HG02970 (cell line): ENCODE data around the gene OARD1.

Experiments used
- ATAC-seq: cut with Tn5 transposase; IDR thresholded peaks from one replicate; pipeline ENCODE4 v1.9.1; 2021; ENCODE audit warnings: mild to moderate bottlenecking, moderate library complexity, moderate number of reproducible peaks; ENCODE audit not compliant: unreplicated experiment, low FRiP score

The OARD1 gene

GRCh38 chr6:41050536-41050935 lies 21.6 kb downstream of the OARD1 start:
- no peak for ATAC-seq

DNA sequence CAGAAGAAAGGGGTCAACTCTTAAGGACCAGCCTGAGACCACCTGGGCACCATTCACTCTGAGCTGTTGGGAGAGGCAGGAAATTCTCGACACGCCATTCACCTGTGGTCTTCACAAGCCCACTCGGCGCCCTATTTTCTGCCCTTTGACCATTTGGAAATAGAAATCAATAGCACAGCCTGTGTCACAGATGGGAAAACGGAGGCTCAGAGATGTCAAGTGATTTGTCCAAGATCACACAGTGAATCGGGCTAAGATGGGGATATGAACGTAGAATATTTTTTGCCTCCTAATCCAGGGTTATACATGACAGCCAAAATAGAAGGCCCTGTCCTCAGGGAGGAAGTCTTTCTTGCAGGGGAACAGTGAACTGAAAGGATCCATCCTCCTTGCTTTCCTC lies 22.2 kb downstream of the OARD1 start:
- no peak for ATAC-seq

GRCh38 chr6:41049521-41049920 lies 22.6 kb downstream of the OARD1 start:
- no peak for ATAC-seq

DNA sequence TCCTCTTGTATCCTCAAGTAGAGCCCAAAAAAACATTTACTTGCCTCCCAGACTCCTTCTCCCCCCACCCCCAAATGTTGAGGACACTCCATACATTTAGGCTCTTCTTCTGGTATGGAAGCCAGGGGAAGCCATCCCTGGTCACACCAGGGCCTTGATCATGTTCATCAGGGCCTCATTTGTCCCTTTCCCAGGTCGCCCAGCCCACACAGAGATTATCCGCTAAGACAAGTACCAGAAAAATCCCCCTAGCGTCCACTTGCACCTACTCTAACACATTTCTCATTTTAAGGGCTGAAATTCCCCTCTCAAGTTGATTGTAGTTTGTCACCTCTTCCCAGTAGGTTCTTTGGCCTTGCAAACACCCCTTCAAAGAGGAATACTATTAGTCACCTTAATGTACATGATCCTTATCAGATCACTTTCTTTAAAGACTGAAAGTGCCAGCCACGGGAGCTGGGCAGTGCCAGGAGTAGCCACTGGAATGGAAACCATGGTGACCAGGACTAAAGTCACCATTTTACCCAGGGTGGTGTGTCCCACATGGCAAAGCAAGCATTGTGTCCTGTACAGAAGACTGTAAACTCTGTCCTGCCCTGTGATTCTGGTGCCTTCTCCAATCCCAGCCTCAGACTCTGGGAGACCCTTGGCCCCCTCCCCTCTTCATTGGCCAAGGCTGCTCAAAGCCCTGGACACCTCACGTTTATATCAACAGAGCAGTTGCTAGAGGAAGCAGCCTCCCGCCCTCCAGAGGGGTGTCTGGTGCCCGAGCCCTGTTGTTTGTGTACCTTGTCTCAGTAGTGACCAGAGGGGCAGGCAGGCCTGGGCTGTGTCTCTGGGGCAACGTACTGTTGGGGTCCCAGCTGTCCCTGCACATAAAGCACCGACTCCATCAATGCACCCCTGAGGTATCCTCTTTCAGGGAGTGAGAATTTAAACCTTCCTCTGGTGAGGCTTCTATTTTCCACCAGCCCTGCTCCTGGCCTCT lies 24.1 kb downstream of the OARD1 start:
- no peak for ATAC-seq

DNA sequence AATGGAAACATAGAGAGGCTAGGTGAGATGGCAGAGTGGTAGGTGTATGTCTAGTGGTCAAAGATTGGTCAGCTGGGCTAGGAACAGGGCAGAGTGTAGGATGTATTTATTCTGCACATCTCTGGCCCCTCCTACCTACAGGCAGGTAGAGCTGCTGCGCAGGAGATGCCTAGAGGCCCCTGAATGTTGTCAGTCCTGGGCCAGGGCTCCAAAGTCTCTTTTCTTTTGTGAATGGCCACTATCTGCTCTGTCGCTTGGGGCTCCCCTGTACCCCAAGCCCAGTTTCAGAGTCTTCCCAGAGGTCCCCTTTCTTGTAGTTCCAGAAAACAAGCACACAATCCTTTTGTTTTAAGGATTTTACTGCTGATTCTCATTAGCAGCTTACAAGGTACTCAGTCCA lies 24.9 kb downstream of the OARD1 start:
- no peak for ATAC-seq

GRCh38 chr6:41046084-41046483 lies 26.1 kb downstream of the OARD1 start:
- ATAC-seq, result no peak

DNA sequence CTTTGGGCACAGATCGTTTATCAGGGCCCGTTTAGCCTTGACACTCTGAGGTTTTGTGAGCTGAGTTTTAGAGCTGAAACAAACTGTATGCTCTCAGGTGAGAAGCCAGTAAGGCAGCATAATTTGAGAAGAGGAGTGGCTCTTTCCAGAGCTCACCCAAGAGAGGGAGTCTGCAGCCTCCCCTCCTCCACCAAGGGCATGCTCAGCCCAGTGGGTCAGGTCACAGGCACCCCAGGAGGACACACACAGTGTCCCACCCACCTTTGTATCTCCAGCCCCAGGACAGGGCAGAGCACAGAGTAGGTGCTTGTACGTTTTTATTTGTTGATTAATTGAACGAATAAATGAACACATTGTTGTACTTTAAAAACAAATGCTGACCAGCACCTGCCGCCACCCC lies 26.5 kb downstream of the OARD1 start:
- ATAC-seq, result no peak

DNA sequence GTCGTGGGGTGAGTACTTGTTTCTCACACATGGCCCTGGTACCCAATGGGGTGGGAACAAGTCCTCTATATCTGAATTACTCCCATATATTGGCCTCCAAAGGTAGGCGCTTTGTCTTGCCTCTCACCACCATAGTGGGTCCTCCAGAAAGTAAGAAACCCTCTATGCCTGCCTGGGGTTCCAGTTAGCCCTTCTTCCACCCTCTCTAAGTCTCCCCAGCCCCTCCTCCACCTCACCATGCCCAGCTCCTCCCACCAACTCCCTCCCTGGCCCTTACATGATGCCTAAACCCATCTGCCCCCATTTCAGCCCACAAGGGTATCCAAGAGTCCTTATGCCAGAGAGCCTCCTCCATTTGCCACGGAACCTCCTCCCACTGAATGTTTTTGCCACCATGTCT lies 29.0 kb downstream of the OARD1 start:
- ATAC-seq, result no peak

DNA sequence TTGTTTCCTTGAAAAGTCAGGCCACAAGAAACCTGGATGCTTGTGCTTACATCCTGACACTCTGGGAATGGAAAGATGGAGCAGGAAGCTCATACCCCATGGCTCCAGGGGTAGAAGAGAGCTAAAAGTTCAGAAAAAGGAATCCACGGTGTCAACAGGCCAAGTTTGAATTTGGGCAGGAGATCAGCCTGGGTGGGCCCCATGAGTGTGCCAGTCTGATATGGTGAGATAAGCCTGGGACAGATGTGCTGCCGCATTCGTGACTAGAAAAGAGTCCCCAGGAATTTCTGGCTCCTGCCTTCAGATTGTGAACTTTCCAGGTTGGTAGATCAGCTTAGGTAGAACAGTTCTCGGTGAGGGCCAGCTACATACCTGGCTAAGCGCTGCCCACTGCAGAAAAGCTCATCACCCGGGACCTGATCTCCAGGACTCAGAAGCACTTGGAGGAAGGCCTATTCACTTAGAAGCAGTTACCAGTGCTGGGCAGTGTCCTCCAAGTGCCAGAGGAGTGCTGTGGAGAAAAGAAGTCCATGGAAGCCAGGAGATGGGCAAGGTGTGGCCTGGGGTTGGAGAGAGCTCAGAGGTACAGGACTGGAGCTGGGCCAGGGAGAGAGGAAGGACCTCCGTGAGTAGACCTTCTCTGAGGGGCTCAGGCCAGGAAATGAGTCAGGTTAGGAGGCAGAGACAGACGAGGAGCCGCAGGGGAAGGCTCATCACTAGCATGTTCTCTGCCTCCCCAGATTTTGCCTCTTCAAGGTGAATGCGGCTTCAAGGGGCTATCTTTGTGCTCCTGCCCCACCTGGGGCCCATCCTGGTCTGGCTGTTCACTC lies 29.7 kb downstream of the OARD1 start, which contains the start of gene TSPO2:
Gene TSPO2 (plus strand): TSS at position 242 of the 830 bp plus-strand sequence. CDS start 519 bp downstream, at position 761.
- no peak for ATAC-seq

- ATAC-seq, result no peak
Observed at GRCh38 chr6:41040940-41041536, 31.1 kb downstream of the OARD1 start.

DNA sequence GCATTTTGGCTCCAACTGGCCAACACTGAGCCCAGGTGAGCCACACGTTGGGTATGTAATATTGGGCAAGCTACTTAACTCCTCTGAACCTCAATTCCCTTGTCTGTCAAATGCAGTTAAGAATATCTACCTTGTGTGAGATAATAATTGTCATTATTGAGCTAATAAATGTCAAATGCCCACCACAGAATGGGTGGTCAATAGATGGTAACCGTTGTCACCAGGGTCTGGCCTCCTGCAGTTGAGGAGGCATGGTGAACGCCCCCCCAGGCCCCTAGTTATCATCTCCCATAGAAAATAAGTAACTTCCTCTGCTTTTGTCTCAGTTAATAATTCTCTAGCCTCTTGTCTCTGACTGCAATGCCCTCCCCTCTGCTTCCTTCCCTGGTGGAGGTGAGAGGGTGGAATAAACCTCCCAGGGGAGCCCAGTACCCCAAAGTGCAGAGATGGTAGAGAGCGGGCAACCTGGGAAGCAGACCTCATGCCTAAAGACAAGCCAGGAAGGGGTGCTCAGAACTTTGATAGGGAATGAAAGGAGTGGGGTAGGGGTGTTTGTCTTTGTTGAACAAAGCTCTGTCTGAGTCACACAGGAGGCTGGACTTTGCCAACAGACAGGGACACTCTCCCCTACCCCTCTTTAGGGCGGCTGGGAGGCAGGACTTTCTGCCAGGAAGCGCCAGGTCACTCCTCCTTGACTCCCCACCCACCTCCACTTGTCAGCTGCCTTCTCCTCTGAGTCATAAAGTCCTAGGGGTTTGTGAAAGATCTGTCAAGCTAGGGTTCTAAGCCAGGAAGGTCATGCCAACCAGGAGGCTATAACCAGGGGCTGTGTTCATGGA lies 31.8 kb downstream of the OARD1 start:
- no peak for ATAC-seq

GRCh38 chr6:41039060-41039998 lies 32.8 kb downstream of the OARD1 start, which contains the start of gene UNC5CL:
Gene UNC5CL (minus strand): TSS chr6:41039221. CDS start chr6:41035074, 4,147 bp downstream.
- no peak for ATAC-seq

- no peak for ATAC-seq
Observed at GRCh38 chr6:41038205-41038604, 34.0 kb downstream of the OARD1 start.

DNA sequence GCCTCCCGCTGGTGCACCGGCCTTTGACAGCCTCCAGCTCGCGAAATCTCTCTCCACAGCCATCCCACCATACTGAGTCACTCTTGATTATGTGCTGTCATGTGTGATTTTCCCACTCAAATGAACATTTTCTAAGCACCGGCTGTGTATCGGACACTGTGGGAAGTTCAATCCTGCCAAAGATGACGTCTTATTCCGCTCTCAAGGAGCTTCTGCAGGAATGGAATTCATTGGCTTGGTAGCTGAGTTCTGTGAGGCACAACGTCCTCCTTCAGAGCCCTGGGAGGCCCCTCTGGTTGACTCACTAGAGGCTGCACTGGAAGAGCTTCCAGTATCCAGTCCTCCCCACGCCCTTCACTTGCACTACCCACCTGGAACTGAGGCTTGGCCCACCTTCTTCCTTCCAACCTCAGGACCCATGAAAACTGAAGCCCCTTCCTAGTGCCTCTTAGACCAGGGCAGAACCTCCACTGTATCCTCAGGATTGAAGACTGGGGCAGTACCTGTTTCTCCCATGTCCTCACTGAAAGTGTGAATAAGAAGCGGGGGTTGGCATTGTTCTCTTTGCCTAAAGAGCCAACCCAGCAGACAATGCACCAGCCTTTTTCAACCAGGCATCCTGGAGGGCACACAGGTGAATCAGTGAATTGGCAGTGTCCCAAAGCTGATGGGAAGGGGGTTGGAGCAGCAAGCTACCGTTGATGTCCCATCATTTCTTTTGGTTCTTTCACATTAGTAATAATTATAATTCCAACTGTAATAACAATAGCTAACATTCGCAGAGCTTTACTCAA lies 34.9 kb downstream of the OARD1 start:
- ATAC-seq, result no peak

DNA sequence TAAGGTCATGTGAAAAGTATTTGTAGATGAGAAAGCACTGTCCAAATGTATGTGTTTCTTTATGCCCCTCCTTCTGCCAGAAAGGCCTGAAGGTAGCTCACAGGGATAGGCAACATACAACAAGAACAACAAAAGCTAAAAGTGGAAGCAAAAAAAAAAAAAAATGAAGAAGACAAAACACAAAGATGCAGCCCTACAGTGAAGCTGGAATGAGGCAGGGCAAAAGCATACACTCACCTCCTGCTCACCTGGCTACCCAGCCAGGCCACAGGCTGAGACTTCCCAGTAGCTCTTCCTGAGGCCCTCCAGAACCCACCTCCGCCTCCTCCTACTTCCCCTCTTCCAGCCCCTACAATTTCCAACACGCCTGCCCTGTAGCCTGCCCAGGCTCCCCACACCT lies 35.6 kb downstream of the OARD1 start:
- no peak for ATAC-seq

DNA sequence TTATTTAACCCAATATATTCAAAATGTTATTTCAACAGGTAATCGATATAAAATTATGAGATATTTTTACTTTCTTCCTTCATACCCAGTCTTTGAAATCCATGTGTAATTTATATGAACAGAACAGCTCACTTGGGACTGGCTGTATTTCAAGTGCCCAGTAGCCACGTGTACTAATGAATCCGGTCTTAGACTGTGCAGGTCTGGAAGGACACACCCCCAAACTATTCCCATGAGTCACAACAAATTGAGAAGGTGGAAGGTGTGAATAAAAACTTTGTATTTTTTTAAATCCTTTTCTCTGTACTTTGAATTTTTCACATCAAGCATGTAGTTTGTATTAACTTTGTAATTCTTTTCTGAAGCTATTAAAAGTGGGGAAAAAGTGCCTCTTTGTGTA lies 36.0 kb downstream of the OARD1 start:
- ATAC-seq, result no peak

GRCh38 chr6:41033776-41034175 lies 38.4 kb downstream of the OARD1 start:
- ATAC-seq, result no peak

DNA sequence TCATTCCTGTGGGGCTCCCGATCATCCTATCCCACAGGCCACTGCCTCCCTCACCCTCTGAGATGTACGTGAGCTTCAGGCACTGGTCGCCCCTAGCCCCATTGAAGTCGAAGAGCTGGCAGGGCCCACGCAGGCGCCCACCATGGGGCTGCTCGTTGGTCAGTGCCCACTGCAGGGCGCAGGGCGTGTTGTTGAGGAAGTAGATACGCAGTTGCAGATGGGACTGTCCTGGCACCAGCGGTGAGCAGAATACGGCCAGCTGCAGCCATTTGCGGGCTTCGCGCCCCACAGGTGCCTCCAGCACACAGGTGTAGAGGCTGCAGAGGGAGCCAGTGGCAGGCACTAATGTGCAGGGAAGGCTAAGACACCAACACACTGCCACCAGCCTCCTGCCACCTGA lies 39.3 kb downstream of the OARD1 start:
- ATAC-seq, result no peak
